B cell (primary cell): ENCODE measurements around the gene TBC1D2B. TPM values are rescaled to one million over a fixed set of nuclear protein-coding genes. Genes with fewer than 3 reads are reported as not detected.

ENCODE experiments used
- ATAC-seq: fragments of 200-7000 bp; cut with Tn5 transposase; one replicate; pipeline ENCODE4 v1.10.0; 2021; ENCODE audit warnings: low read depth, mild to moderate bottlenecking, moderate number of reproducible peaks, moderate library complexity
- CTCF ChIA-PET: fragments of 350-600 bp; sonication (Branson Sonifier 250); formaldehyde crosslinking; loops from one replicate; lab custom pipeline; 2021; ENCODE audit warnings: antibody characterized with exemption, inconsistent platforms; lab: Charles Lee
- POLR2A ChIA-PET: fragments of 350-600 bp; sonication (Branson Sonifier 250); formaldehyde crosslinking; loops from one replicate; lab custom pipeline; 2021; ENCODE audit warnings: antibody characterized with exemption; lab: Charles Lee
- DNase-seq: peaks from one replicate; pipeline ENCODE4 v3.0.0; 2013
- H2AFZ ChIP-seq: 2 replicates; pipeline ENCODE4 v1.6.1; 2012; ENCODE audit warnings: mild to moderate bottlenecking, low read depth, low read length; ENCODE audit not compliant: insufficient read depth, poor library complexity, severe bottlenecking
- H3K27ac ChIP-seq, 2 donors: 1 replicate in 1 of 2; 2 replicates in 1 of 2; pipeline ENCODE4 v1.5.1; 2012 to 2013; ENCODE audit warnings: low read length in 2 of 2, mild to moderate bottlenecking in 2 of 2, moderate library complexity in 1 of 2
- H3K27me3 ChIP-seq, 4 experiments: fragments of 200-600 bp in 1 of 4; sonication (generic) in 1 of 4; replicated peaks in 1 of 4; 1 replicate in 2 of 4; 2 replicates in 2 of 4; pipeline versions ENCODE4 v1.6.1 to v1.7.0; 2013 to 2016; ENCODE audit warnings: low read length in 3 of 4, mild to moderate bottlenecking in 2 of 4, mixed read lengths in 1 of 4, moderate library complexity in 1 of 4; ENCODE audit not compliant: insufficient read depth in 4 of 4, control insufficient read depth in 3 of 4; ENCODE audit errors: control extremely low read depth in 1 of 4
- H3K36me3 ChIP-seq, 2 experiments: replicated peaks in 1 of 2; 1 replicate in 1 of 2; 2 replicates in 1 of 2; pipeline versions ENCODE4 v1.6.1 to v1.7.1; 2013; ENCODE audit warnings: low read length in 1 of 2; ENCODE audit not compliant: insufficient read depth in 2 of 2, control insufficient read depth in 1 of 2; ENCODE audit errors: control extremely low read depth in 1 of 2, extremely low read depth in 1 of 2
- H3K4me1 ChIP-seq, 2 donors: fragments of 200-600 bp in 1 of 2; sonication (generic) in 1 of 2; 1 replicate in 1 of 2; 2 replicates in 1 of 2; pipeline versions ENCODE4 v1.5.1 to v1.6.1; 2013 to 2017; ENCODE audit warnings: low read length in 2 of 2; ENCODE audit not compliant: control insufficient read depth in 2 of 2, insufficient read depth in 2 of 2
- H3K4me2 ChIP-seq: replicated peaks from 2 replicates; pipeline ENCODE3; 2012; ENCODE audit warnings: mild to moderate bottlenecking, low read depth, low read length; ENCODE audit not compliant: poor library complexity, severe bottlenecking
- H3K4me3 ChIP-seq, 5 experiments: fragments of 200-600 bp in 1 of 5; sonication (generic) in 1 of 5; 1 replicate in 3 of 5; 2 replicates in 2 of 5; pipeline versions ENCODE4 v1.5.1 to v1.7.0; 2011 to 2016; ENCODE audit warnings: low read length in 4 of 5, mild to moderate bottlenecking in 4 of 5, low read depth in 2 of 5, control low read depth in 1 of 5, moderate library complexity in 1 of 5; ENCODE audit not compliant: insufficient read depth in 1 of 5; ENCODE audit errors: control extremely low read depth in 1 of 5, extremely low read depth in 1 of 5
- H3K79me2 ChIP-seq: fragments of 200-600 bp; sonication (generic); one replicate; pipeline ENCODE4 v1.6.0; 2016; ENCODE audit warnings: low read length; ENCODE audit not compliant: control insufficient read depth, insufficient read depth
- H3K9ac ChIP-seq: fragments of 200-600 bp; sonication (generic); 2 replicates; pipeline ENCODE4 v1.6.1; 2017; ENCODE audit warnings: mild to moderate bottlenecking, low read length, moderate library complexity
- H3K9me3 ChIP-seq, 3 donors: one replicate each; pipeline versions ENCODE4 v1.6.1 to v1.7.1; 2013; ENCODE audit warnings: low read length in 2 of 3; ENCODE audit not compliant: control insufficient read depth in 2 of 3, insufficient read depth in 1 of 3; ENCODE audit errors: control extremely low read depth in 1 of 3
- H4K20me1 ChIP-seq: 2 replicates; pipeline ENCODE4 v1.6.0; 2012; ENCODE audit warnings: mild to moderate bottlenecking, low read length; ENCODE audit not compliant: insufficient read depth, control insufficient read depth, poor library complexity, severe bottlenecking
- H3K27ac Mint-ChIP-seq: one replicate; pipeline ENCODE4 v1.8.0; 2021; ENCODE audit warnings: mixed read lengths
- H3K27me3 Mint-ChIP-seq: one replicate; pipeline ENCODE4 v1.8.0; 2021; ENCODE audit warnings: mixed read lengths
- H3K4me1 Mint-ChIP-seq: one replicate; pipeline ENCODE4 v1.8.0; 2021; ENCODE audit warnings: mixed read lengths
- H3K4me3 Mint-ChIP-seq: one replicate; pipeline ENCODE4 v1.8.0; 2021; ENCODE audit warnings: mixed read lengths
- H3K9me3 Mint-ChIP-seq: one replicate; pipeline ENCODE4 v1.8.0; 2022; ENCODE audit warnings: mixed read lengths; ENCODE audit not compliant: insufficient read depth
- EZH2 ChIP-seq: IDR thresholded peaks from 2 replicates; pipeline ENCODE4 v1.6.1; 2012; ENCODE audit warnings: borderline replicate concordance, low read depth, mild to moderate bottlenecking, moderate library complexity, low read length; ENCODE audit not compliant: insufficient read depth, poor library complexity, severe bottlenecking
- WGBS: methylation state at CpG from one replicate; pipeline ENCODE4 v1.1.5; 2013; ENCODE audit warnings: missing lambda C conversion rate; ENCODE audit not compliant: insufficient coverage; 5-methylcytosine and 5-hydroxymethylcytosine counted together
- intact Hi-C: fragments of 100-400 bp; cut with micrococcal nuclease; formaldehyde crosslinking; loops from one replicate; pipeline ENCODE4 v1.10.0; 2022
- polyA plus RNA-seq: library from polyadenylated mRNA; depleted of rRNA; stranded (reverse); fragments of >200 nt; gene quantifications from 2 replicates; pipeline ENCODE4 v1.2.3, GENCODE V29; 2012
- total RNA-seq, 2 donors: library from RNA; stranded (reverse); fragments of 120-200 nt in 1 of 2; gene quantifications; 1 replicate in 1 of 2; 2 replicates in 1 of 2; pipeline versions ENCODE4 v1.2.3 to v1.2.4, GENCODE V29; 2013 to 2022
- TF ChIP-seq, protein P1 (sequence below): fragments of 200-600 bp; IDR thresholded peaks from one replicate; pipeline ENCODE4 v1.8.0; 2022; ENCODE audit warnings: antibody characterized with exemption, mild to moderate bottlenecking

Gene TBC1D2B
- total and polyA plus RNA-seq, 2 donors (not counting 1 experiment from before 2014, with no cell fraction given): 8.5 to 26.1 TPM

- peaks cover 9% of the 10 kb centered on the region in 2 donors for H3K4me1 ChIP-seq
- H3K27me3 ChIP-seq: no peaks in the 10 kb centered on the region
- no peak for DNase-seq
- H3K27ac ChIP-seq: no peak overlapping the region
- no peak overlapping the region for H3K9ac ChIP-seq
- H3K79me2 ChIP-seq: no peaks in the 10 kb centered on the region
- TF ChIP-seq EZH2: no peak
- TF ChIP-seq, protein P1, sequence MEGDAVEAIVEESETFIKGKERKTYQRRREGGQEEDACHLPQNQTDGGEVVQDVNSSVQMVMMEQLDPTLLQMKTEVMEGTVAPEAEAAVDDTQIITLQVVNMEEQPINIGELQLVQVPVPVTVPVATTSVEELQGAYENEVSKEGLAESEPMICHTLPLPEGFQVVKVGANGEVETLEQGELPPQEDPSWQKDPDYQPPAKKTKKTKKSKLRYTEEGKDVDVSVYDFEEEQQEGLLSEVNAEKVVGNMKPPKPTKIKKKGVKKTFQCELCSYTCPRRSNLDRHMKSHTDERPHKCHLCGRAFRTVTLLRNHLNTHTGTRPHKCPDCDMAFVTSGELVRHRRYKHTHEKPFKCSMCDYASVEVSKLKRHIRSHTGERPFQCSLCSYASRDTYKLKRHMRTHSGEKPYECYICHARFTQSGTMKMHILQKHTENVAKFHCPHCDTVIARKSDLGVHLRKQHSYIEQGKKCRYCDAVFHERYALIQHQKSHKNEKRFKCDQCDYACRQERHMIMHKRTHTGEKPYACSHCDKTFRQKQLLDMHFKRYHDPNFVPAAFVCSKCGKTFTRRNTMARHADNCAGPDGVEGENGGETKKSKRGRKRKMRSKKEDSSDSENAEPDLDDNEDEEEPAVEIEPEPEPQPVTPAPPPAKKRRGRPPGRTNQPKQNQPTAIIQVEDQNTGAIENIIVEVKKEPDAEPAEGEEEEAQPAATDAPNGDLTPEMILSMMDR: no peak
- WGBS: 67% methylated on average over 4 of the region's 5 CpGs
- Mint-ChIP-seq H3K27ac (no peak overlapping the region), H3K27me3 (no peaks in the 10 kb centered on the region), H3K4me1 (peaks cover 14% of the 10 kb centered on the region), H3K4me3 (no peak overlapping the region), H3K9me3 (no peaks in the 10 kb centered on the region)
- no peak overlapping the region for H2AFZ ChIP-seq
- ChIA-PET POLR2A (no interaction called here), CTCF (interaction anchor here (1.2 kb wide), 1 partner anchor 120 kb away, joined by 3 read pairs; no protein-coding TSS in a partner anchor)
- no peaks in the 10 kb centered on the region for H3K36me3 ChIP-seq
- no peak for ATAC-seq
- no peak overlapping the region for H3K4me2 ChIP-seq
- no peaks in the 10 kb centered on the region for H4K20me1 ChIP-seq
- no peak overlapping the region for H3K4me3 ChIP-seq
- intact Hi-C loops: no loop called here
- no peaks in the 10 kb centered on the region for H3K9me3 ChIP-seq
These were observed 6.9 kb upstream of the TBC1D2B start for GRCh38 chr15:78084449-78084750.

GRCh38 chr15:78083687-78084448, 6.4 kb upstream of the TBC1D2B start:
- Mint-ChIP-seq H3K9me3 (no peaks in the 10 kb centered on the region), H3K27ac (no peak overlapping the region), H3K27me3 (no peaks in the 10 kb centered on the region), H3K4me1 (peaks cover 14% of the 10 kb centered on the region), H3K4me3 (no peak overlapping the region)
- Histone ChIP-seq H3K79me2 (no peaks in the 10 kb centered on the region), H3K4me3 (no peak overlapping the region), H2AFZ (no peak overlapping the region), H4K20me1 (no peaks in the 10 kb centered on the region), H3K4me2 (no peak overlapping the region), H3K9me3 (no peaks in the 10 kb centered on the region), H3K4me1 (peaks cover 9% of the 10 kb centered on the region in 2 donors), H3K27ac (no peak overlapping the region), H3K36me3 (no peaks in the 10 kb centered on the region), H3K27me3 (no peaks in the 10 kb centered on the region), H3K9ac (no peak overlapping the region)
- ATAC-seq: no peak
- 82% methylated on average over 2 of the region's 6 CpGs for WGBS
- CTCF ChIA-PET: interaction anchor here (1.1 to 1.7 kb wide), 4 partner anchors 10 to 119 kb away, joined by 3 to 5 read pairs (median 4); no protein-coding TSS in a partner anchor
- no peak for DNase-seq
- POLR2A ChIA-PET: no interaction called here
- TF ChIP-seq EZH2: no peak
- TF ChIP-seq, protein P1: no peak
- intact Hi-C loops: no loop called here
